Kidney (tissue), 14 donors: ENCODE measurements around the gene DNAJC15. TPM values are rescaled to one million over a fixed set of nuclear protein-coding genes. Genes with fewer than 3 reads are reported as not detected.

Experiments used
- DNase-seq, 5 donors: peaks; one replicate each; pipeline ENCODE4 v3.0.0-alpha.2; 2013 to 2020
- FAIRE-seq: peaks from 2 replicates; lab custom pipeline; 2012; peaks lifted over from hg19 to GRCh38; lab: Jason Lieb, UNC
- H3K27ac ChIP-seq, 2 donors: one replicate each; pipeline ENCODE4 v1.7.0; 2013; ENCODE audit warnings: low read depth in 2 of 2, low read length in 2 of 2, inconsistent platforms in 1 of 2
- H3K27me3 ChIP-seq: one replicate; pipeline ENCODE4 v1.7.1; 2013; ENCODE audit warnings: low read length, inconsistent platforms; ENCODE audit not compliant: control insufficient read depth, insufficient read depth
- H3K36me3 ChIP-seq, 3 donors: one replicate each; pipeline versions ENCODE4 v1.7.0 to v1.7.1; 2013; ENCODE audit warnings: low read length in 3 of 3, control low read depth in 1 of 3, inconsistent platforms in 1 of 3; ENCODE audit not compliant: insufficient read depth in 3 of 3, control insufficient read depth in 2 of 3
- H3K4me1 ChIP-seq, 3 donors: one replicate each; pipeline versions ENCODE4 v1.7.0 to v1.7.1; 2013; ENCODE audit warnings: low read length in 3 of 3, inconsistent platforms in 1 of 3, low read depth in 1 of 3; ENCODE audit not compliant: control insufficient read depth in 2 of 3, insufficient read depth in 2 of 3
- H3K4me3 ChIP-seq, 3 donors: one replicate each; pipeline versions ENCODE4 v1.7.0 to v1.8.1; 2013; ENCODE audit warnings: low read length in 3 of 3, control low read depth in 1 of 3, inconsistent platforms in 1 of 3
- H3K9ac ChIP-seq, 3 donors: one replicate each; pipeline versions ENCODE4 v1.7.0 to v1.7.1; 2013; ENCODE audit warnings: low read length in 3 of 3, control low read depth in 1 of 3, inconsistent platforms in 1 of 3
- H3K9me3 ChIP-seq, 3 donors: one replicate each; pipeline versions ENCODE4 v1.7.0 to v1.7.1; 2013; ENCODE audit warnings: low read length in 3 of 3, control low read depth in 1 of 3, inconsistent platforms in 1 of 3; ENCODE audit not compliant: control insufficient read depth in 2 of 3, insufficient read depth in 1 of 3
- CTCF ChIP-seq: IDR thresholded peaks from 3 replicates; pipeline ENCODE4 v1.5.1; 2012; ENCODE audit warnings: mild to moderate bottlenecking, moderate library complexity, borderline replicate concordance; ENCODE audit not compliant: insufficient read depth; ENCODE audit errors: extremely low read depth
- intact Hi-C: fragments of 100-400 bp; cut with DNase I; formaldehyde crosslinking; loops from one replicate; pipeline ENCODE4 v1.11.1; 2022
- polyA plus RNA-seq: library from polyadenylated mRNA; stranded (reverse); fragments of 350-450 nt; fragmentation: Illumina TruSeq; extraction: RNeasy Lipid Tissue Mini Kit (QIAGEN cat#74804); gene quantifications from one replicate; pipeline ENCODE4 v1.2.3, GENCODE V29; 2014; ENCODE audit warnings: low read depth, low replicate concordance; ENCODE audit not compliant: insufficient read depth
- total RNA-seq: library from RNA; stranded (reverse); fragmentation: NEBNext Ultra II Directional; extraction: Animal tissue kit (Norgen Biotek cat#: 25700); gene quantifications from one replicate; pipeline ENCODE4 v1.2.1, GENCODE V29; 2021
- donor health status: control.
- donor health status: control.
- donor health status: control.
- donor health status: control.
- donor health status: control.
- donor health status: DM: yes; HTN: yes; CAD: no.
- donor health status: Normal renal cell carcinoma (clear cell type).

The DNAJC15 gene
- total and polyA plus RNA-seq, 2 donors from 2014 or later = 18.8 to 31.0 TPM

- Histone ChIP-seq H3K4me1 (no peaks in the 10 kb centered on the region), H3K9me3 (no peaks in the 10 kb centered on the region), H3K27ac (no peak overlapping the region), H3K27me3 (no peaks in the 10 kb centered on the region), H3K36me3 (no peaks in the 10 kb centered on the region), H3K4me3 (no peak overlapping the region), H3K9ac (no peak overlapping the region)
- FAIRE-seq (no peak), DNase-seq (no peak)
- intact Hi-C loops = no loop called here
- no peak for TF ChIP-seq CTCF
Observed at GRCh38 chr13:43020794-43021193, 2.6 kb upstream of the DNAJC15 start.

- Histone ChIP-seq H3K9me3 (no peaks in the 10 kb centered on the region), H3K27ac (no peak overlapping the region), H3K9ac (no peak overlapping the region), H3K4me1 (no peaks in the 10 kb centered on the region), H3K36me3 (no peaks in the 10 kb centered on the region), H3K27me3 (no peaks in the 10 kb centered on the region), H3K4me3 (no peak overlapping the region)
- TF ChIP-seq CTCF = no peak
- DNase-seq = peak in 1 of 5 donors; percentile 55
- intact Hi-C loops = no loop called here
- no peak for FAIRE-seq
Observed at GRCh38 chr13:43021926-43022670, 1.3 kb upstream of the DNAJC15 start.

- Histone ChIP-seq H3K4me3 (peak overlapping the region; percentile 79 to 96 (median 91)), H3K36me3 (peaks cover 0 to 2% (median 0%) of the 10 kb centered on the region in 3 donors), H3K9me3 (no peaks in the 10 kb centered on the region), H3K27me3 (no peaks in the 10 kb centered on the region), H3K27ac (peak overlapping the region; percentile 79 to 89), H3K9ac (peak overlapping the region; percentile 61 to 89 (median 81)), H3K4me1 (no peaks in the 10 kb centered on the region)
- intact Hi-C loops = no loop called here
- no peak for DNase-seq
- no peak for FAIRE-seq
- TF ChIP-seq CTCF = no peak
Observed at GRCh38 chr13:43022934-43023288, 475 bp upstream of the DNAJC15 start.

- intact Hi-C loops = no loop called here
- Histone ChIP-seq H3K27me3 (no peaks in the 10 kb centered on the region), H3K36me3 (peaks cover 0 to 3% (median 0%) of the 10 kb centered on the region in 3 donors), H3K9me3 (no peaks in the 10 kb centered on the region), H3K27ac (no peak overlapping the region), H3K4me3 (no peak overlapping the region), H3K9ac (no peak overlapping the region), H3K4me1 (peaks cover 0 to 2% (median 0%) of the 10 kb centered on the region in 3 donors)
- TF ChIP-seq CTCF = no peak
- DNase-seq (no peak), FAIRE-seq (no peak)
Observed at GRCh38 chr13:43026262-43026661, 2.9 kb downstream of the DNAJC15 start.
